HG03558 (cell line): ENCODE results near the gene ZNF790.
A peak's percentile ranks its signal among the peaks of the same experiment; 100 is the strongest.

Source experiments
- ATAC-seq: cut with Tn5 transposase; IDR thresholded peaks from one replicate; pipeline ENCODE4 v1.9.1; 2021; ENCODE audit warnings: moderate number of reproducible peaks; ENCODE audit not compliant: unreplicated experiment; ENCODE audit errors: extremely low read depth

Gene ZNF790

DNA sequence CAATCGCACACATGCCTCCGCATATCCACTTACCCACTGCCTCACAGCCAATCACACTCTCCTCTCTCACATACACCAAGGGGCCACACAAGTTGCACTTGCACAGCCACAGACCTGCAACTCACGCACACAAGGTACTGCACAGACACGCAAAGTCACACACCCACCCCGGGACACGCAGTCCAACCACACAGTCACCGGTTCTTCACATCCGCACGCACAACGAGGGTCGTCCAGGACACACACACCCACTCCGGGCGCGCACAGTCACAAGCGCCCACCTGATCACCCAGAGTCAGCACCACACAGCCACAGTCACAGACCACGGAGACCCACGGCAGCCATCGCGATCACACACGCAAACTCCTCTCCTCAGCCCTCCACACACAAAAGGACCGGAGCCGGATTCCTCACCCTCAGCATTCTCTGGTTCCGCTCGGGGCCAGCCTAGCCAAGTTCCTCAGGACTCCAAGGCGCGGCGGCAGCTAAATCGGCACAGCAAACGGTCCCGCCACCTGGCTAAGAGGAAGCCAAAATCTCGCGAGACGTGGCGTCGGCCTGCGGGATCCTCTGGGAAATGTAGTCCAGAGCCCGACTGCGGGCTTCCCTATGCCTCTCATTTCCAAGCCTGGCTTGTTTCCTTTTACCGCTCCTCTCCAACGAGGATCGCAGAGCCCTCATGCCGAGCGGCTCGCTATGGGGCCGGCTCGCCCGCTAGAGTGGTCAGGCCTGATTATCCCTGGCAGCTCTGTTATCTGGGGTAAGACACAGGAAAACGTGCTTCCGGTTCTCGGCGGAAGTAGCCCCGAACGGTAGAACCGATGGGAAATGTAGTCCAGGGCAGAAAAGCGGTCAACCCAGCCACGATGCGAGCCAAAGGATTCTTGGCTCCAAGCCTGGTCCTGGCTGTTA, 65.6 kb downstream of the ZNF790 start, which contains the start of gene ZNF850:
Gene ZNF850 (minus strand): TSS at position 497 of the 912 bp plus-strand sequence. CDS start 10,201 bp downstream, outside the sequence.
- ATAC-seq, result peak; percentile 61

DNA sequence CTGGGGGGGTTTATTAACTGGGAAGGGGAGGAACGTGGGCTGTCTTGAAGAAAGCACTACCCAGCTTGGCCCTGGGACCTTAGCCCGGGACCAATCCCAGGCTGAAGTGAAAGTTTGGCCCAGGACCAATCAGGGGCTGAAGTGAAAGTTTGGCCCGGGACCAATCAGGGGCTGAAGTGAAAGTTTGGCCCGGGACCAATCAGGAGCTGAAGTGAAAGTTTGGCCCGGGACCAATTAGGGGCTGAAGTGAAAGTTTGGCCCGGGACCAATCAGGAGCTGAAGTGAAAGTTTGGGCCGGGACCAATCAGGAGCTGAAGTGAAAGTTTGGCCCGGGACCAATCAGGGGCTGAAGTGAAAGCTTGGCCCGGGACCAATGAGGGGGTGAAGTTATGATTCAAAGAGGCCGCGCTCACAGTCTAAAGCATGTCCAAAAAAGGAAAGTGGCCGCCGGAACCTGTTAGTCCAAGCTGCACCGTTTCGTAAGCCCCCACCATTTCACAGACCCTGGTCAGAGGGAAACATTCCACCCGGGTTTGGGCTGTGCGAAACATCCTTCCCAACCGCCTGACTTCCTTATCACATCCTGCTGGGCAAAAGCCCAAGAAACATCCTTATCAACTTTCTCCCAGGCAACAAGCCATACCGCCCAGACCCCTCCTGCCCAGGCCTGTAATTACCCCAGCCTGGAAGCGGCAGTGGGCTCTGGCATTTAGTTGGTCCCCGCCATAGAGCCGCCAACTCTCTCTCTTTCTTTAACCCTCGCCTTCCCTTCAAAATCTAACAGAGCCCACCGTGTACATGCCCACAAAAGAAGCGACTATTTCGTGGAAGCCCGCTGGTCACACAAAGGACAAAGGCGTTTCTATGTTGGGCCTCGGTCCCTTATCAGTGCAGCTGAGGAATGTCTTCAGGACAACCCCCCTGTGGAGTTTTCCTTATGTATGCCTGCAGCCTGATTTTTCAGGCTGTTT, 66.6 kb downstream of the ZNF790 start:
- ATAC-seq, result no peak
